OCI-LY3 (cell line): ENCODE measurements around the gene SPATA2L.
"Not testable (repeated sequence)": the region's sequence is repeated elsewhere in the genome, so short reads cannot be mapped to it uniquely, and the experiment has no call there.

Experiments used
- H2AFZ ChIP-seq: fragments of 200-600, 300-600 bp; shearing (Covaris generic); 2 replicates; pipeline ENCODE4 v1.6.0; 2014; ENCODE audit warnings: antibody characterized with exemption, low read depth, low read length
- H3K27ac ChIP-seq: fragments of 200-600, 300-600 bp; sonication (generic); 2 replicates; pipeline ENCODE4 v1.5.1; 2014; ENCODE audit warnings: mild to moderate bottlenecking, low read length, moderate library complexity, mixed read lengths
- H3K27me3 ChIP-seq: fragments of 200-600, 300-600 bp; sonication (generic); 2 replicates; pipeline ENCODE4 v1.6.1; 2014; ENCODE audit warnings: low read depth, low read length, mixed read lengths
- H3K36me3 ChIP-seq: fragments of 200-600, 300-600 bp; sonication (generic); replicated peaks from 2 replicates; pipeline ENCODE3; 2014; ENCODE audit warnings: low read depth, low read length, mixed read lengths
- H3K4me1 ChIP-seq: fragments of 300-600, 200-600 bp; sonication (generic); 2 replicates; pipeline ENCODE4 v1.6.1; 2014; ENCODE audit warnings: low read length, mixed read lengths
- H3K4me2 ChIP-seq: fragments of 200-600, 300-600 bp; sonication (generic); 2 replicates; pipeline ENCODE4 v1.6.1; 2014; ENCODE audit warnings: low read length, mixed read lengths
- H3K4me3 ChIP-seq: fragments of 300-600, 200-600 bp; sonication (generic); 2 replicates; pipeline ENCODE4 v1.5.1; 2014; ENCODE audit warnings: antibody characterized with exemption, mild to moderate bottlenecking, low read length, moderate library complexity
- H3K79me2 ChIP-seq: fragments of 300-600, 200-600 bp; shearing (Covaris generic); 2 replicates; pipeline ENCODE4 v1.6.1; 2014; ENCODE audit warnings: mild to moderate bottlenecking, low read length, mixed read lengths
- H3K9ac ChIP-seq: fragments of 300-600, 200-600 bp; shearing (Covaris generic); 2 replicates; pipeline ENCODE4 v1.6.0; 2014; ENCODE audit warnings: mild to moderate bottlenecking, low read length, moderate library complexity
- H3K9me3 ChIP-seq: fragments of 200-600, 300-600 bp; shearing (Covaris generic); 2 replicates; pipeline ENCODE4 v1.6.1; 2014; ENCODE audit warnings: low read length, mixed read lengths; ENCODE audit not compliant: insufficient read depth
- H4K20me1 ChIP-seq: fragments of 200-600, 300-600 bp; sonication (generic); 2 replicates; pipeline ENCODE4 v1.6.1; 2016; ENCODE audit warnings: low read length, mixed read lengths; ENCODE audit not compliant: insufficient read depth
- EZH2phosphoT487 ChIP-seq: fragments of 200-600 bp; shearing (Covaris generic); IDR thresholded peaks from 2 replicates; pipeline ENCODE4 v1.6.1; 2018; ENCODE audit warnings: antibody characterized with exemption, mixed run types, low read depth
- TF ChIP-seq, protein P1 (sequence below): fragments of 200-600, 300-600 bp; sonication (generic); IDR thresholded peaks from 2 replicates; pipeline ENCODE4 v1.5.1; 2014; ENCODE audit warnings: antibody characterized with exemption, low read length, low read depth

The SPATA2L gene

DNA sequence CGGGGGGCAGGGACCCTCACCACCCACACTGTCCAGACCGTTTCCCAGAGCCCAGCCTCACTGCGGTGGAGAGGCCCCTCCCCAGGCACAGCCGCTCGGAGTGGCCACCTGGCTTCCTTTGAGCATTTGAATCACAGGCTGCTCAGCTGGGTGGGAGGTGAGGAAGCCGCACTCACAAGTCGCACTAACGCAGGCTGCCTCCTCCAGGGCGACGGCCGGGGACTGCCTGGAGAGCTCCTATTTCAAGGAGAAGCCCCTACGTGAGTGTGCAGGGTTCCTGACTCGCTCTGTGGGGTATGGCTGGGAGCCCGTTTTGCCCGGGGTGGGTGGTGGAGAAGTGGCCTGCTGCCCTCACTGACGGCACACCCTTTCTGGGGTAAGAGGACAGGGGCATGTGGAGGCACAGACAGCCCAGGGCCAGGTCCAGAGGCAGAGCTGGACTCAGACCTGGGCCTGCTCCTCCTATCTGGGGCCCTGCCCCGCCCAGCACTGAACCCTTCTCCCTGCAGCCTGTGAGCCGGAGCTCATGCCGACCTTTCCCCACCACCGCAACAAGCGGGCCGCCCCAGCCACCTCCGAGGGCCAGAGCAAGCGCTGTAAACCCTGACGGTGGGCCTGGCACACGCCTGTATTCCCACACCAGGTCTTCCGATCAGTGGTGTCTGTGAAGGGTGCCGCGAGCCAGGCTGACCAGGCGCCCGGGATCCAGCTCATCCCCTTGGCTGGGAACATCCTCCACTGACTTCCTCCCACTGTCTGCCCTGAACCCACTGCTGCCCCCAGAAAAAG, 6.2 kb downstream of the SPATA2L start:
- TF ChIP-seq, protein P1, sequence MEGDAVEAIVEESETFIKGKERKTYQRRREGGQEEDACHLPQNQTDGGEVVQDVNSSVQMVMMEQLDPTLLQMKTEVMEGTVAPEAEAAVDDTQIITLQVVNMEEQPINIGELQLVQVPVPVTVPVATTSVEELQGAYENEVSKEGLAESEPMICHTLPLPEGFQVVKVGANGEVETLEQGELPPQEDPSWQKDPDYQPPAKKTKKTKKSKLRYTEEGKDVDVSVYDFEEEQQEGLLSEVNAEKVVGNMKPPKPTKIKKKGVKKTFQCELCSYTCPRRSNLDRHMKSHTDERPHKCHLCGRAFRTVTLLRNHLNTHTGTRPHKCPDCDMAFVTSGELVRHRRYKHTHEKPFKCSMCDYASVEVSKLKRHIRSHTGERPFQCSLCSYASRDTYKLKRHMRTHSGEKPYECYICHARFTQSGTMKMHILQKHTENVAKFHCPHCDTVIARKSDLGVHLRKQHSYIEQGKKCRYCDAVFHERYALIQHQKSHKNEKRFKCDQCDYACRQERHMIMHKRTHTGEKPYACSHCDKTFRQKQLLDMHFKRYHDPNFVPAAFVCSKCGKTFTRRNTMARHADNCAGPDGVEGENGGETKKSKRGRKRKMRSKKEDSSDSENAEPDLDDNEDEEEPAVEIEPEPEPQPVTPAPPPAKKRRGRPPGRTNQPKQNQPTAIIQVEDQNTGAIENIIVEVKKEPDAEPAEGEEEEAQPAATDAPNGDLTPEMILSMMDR, result no peak
- no peak for TF ChIP-seq EZH2phosphoT487
- no peaks in the 10 kb centered on the region for H3K27me3 ChIP-seq
- no peaks in the 10 kb centered on the region for H3K9me3 ChIP-seq
- H2AFZ ChIP-seq, result no peak overlapping the region
- peaks cover 6% of the 10 kb centered on the region; the same call in 1 of the 2 replicates for H4K20me1 ChIP-seq
- no peaks in the 10 kb centered on the region for H3K79me2 ChIP-seq
- H3K4me2 ChIP-seq, result no peak overlapping the region
- H3K4me3 ChIP-seq, result no peak overlapping the region
- H3K4me1 ChIP-seq, result peaks cover 5% of the 10 kb centered on the region
- H3K36me3 ChIP-seq, result peaks cover 20% of the 10 kb centered on the region
- H3K27ac ChIP-seq, result no peak overlapping the region
- H3K9ac ChIP-seq, result no peak overlapping the region

DNA sequence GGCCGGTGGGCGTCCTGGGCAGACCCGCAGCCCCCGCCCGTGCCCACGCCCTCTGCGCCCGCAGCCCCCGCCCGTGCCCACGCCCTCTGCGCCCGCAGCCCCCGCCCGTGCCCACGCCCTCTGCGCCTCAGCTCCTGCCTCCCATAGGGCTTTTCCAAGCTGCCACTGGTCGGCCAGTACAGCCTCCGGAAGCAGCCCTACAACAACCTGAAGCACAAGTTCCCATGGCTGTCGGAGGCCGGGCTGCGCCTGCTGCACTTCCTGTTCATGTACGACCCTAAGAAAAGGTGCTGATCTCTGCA, 6.8 kb downstream of the SPATA2L start:
- not testable (repeated sequence) for H3K79me2 ChIP-seq, H2AFZ ChIP-seq, H3K4me3 ChIP-seq, H3K9me3 ChIP-seq, H3K27me3 ChIP-seq, H3K4me1 ChIP-seq, H3K27ac ChIP-seq, H3K9ac ChIP-seq, H3K4me2 ChIP-seq, H4K20me1 ChIP-seq
- H3K36me3 ChIP-seq, result peaks cover 20% of the 10 kb centered on the region

DNA sequence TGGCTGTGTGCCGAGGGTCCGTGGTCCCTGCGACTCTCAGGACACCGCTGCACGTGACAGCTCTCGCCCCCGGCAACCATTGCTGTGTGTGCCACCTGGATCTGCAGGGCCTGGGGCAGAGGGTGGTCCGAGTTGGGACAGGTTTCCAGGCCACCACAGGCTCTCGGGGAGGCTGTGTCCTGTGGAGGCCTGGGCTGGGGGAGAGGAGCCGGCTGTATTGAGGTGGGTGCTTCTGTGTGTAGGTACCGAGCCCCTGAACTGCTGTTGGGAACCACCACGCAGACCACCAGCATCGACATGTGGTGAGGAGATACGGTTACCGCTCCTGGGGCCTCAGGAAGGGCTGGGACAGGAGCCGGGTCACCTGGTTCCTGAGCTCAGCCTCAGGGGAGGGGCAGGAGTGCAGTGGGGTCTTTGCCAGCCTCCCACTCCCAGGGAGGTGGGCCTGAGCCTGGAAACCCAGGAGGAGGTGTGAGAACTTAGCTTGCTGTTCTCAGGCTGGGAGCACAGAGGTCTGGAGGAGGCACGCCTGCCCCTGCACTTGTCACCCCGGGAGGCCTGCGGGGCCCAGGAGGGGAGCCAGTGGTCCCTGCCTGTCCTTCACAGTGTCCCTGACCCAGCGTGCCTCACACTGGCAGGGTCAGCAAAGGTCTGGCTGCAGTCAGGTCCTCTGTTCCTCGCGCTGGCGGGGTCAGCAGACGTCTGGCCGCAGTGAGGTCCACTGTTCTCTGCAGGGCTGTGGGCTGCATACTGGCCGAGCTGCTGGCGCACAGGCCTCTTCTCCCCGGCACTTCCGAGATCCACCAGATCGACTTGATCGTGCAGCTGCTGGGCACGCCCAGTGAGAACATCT, 7.3 kb downstream of the SPATA2L start:
- H3K27ac ChIP-seq, result no peak overlapping the region
- H4K20me1 ChIP-seq, result 0 out of 2 replicates have a peak, but pooled peaks cover 3% of the 10 kb centered on the region
- no peaks in the 10 kb centered on the region for H3K4me1 ChIP-seq

DNA sequence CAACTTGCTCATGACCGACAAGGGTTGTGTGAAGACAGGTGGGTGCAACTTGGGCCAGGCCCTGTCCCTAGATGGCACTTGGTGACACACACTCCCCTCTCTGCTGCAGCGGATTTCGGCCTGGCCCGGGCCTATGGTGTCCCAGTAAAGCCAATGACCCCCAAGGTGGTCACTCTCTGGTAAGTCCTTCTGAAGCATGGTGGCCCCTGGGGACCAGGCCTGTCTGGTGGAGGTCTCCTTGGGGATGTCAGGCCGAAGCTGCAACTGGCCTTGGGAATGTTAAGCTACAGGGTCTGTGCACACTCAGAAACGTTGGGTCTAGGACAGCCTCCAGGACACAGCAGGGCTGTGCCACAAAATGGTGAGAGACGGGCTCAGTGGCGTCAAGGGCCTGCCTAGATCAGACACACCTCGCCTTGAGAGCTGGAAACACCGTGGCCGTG, 8.2 kb downstream of the SPATA2L start:
- Histone ChIP-seq H3K4me1 (no peaks in the 10 kb centered on the region), H3K9me3 (no peaks in the 10 kb centered on the region), H3K27ac (no peak overlapping the region), H3K27me3 (no peaks in the 10 kb centered on the region), H2AFZ (no peak overlapping the region), H3K36me3 (peaks cover 22% of the 10 kb centered on the region), H4K20me1 (0 out of 2 replicates have a peak, but pooled peaks cover 3% of the 10 kb centered on the region), H3K4me2 (no peak overlapping the region), H3K4me3 (no peak overlapping the region), H3K9ac (no peak overlapping the region), H3K79me2 (peaks cover 3% of the 10 kb centered on the region)
- no peak for TF ChIP-seq EZH2phosphoT487
- TF ChIP-seq, protein P1, result no peak

More for the DNA sequence above, 7.3 kb downstream of the SPATA2L start:
- Histone ChIP-seq H3K79me2 (no peaks in the 10 kb centered on the region), H3K4me3 (no peak overlapping the region), H3K9ac (no peak overlapping the region), H3K27me3 (no peaks in the 10 kb centered on the region), H3K36me3 (peaks cover 20% of the 10 kb centered on the region), H3K9me3 (no peaks in the 10 kb centered on the region), H3K4me2 (no peak overlapping the region), H2AFZ (no peak overlapping the region)
- TF ChIP-seq, protein P1, result no peak
- TF ChIP-seq EZH2phosphoT487, result no peak
